Fibroblast of villous mesenchyme (primary cell): ENCODE measurements around the gene IER5. TPM values are rescaled to one million over a fixed set of nuclear protein-coding genes. Genes with fewer than 3 reads are reported as not detected.
"Not testable (repeated sequence)": the region's sequence is repeated elsewhere in the genome, so short reads cannot be mapped to it uniquely, and the experiment has no call there.

ENCODE experiments used
- DNase-seq: peaks from one replicate; pipeline ENCODE4 v3.0.0-alpha.2; 2010; ENCODE audit warnings: low read depth
- H3K4me3 ChIP-seq: 2 replicates; pipeline ENCODE4 v1.5.1; 2011; ENCODE audit warnings: low read depth, mild to moderate bottlenecking, low read length
- total RNA-seq: library from RNA; depleted of rRNA; stranded (reverse); fragments of >200 nt; gene quantifications from 2 replicates; pipeline ENCODE4 v1.2.3, GENCODE V29; 2012
- TF ChIP-seq, protein P1 (sequence below): IDR thresholded peaks from 2 replicates; pipeline ENCODE4 v1.5.1; 2012; ENCODE audit warnings: low read depth, mild to moderate bottlenecking, low read length; ENCODE audit not compliant: insufficient read depth

IER5 gene
- total RNA-seq, 1 donor = 45.3 TPM

GRCh38 chr1:181050922-181051321 lies 37.6 kb upstream of the IER5 start:
- no peak for DNase-seq
- TF ChIP-seq, protein P1, sequence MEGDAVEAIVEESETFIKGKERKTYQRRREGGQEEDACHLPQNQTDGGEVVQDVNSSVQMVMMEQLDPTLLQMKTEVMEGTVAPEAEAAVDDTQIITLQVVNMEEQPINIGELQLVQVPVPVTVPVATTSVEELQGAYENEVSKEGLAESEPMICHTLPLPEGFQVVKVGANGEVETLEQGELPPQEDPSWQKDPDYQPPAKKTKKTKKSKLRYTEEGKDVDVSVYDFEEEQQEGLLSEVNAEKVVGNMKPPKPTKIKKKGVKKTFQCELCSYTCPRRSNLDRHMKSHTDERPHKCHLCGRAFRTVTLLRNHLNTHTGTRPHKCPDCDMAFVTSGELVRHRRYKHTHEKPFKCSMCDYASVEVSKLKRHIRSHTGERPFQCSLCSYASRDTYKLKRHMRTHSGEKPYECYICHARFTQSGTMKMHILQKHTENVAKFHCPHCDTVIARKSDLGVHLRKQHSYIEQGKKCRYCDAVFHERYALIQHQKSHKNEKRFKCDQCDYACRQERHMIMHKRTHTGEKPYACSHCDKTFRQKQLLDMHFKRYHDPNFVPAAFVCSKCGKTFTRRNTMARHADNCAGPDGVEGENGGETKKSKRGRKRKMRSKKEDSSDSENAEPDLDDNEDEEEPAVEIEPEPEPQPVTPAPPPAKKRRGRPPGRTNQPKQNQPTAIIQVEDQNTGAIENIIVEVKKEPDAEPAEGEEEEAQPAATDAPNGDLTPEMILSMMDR = no peak
- H3K4me3 ChIP-seq = no peak overlapping the region

GRCh38 chr1:181056560-181056959 lies 31.9 kb upstream of the IER5 start:
- DNase-seq = no peak
- TF ChIP-seq, protein P1 = no peak
- H3K4me3 ChIP-seq = no peak overlapping the region

- no peak for DNase-seq
- no peak overlapping the region for H3K4me3 ChIP-seq
- TF ChIP-seq, protein P1 = no peak
Measured at GRCh38 chr1:181057079-181057478, 31.4 kb upstream of the IER5 start.

GRCh38 chr1:181059435-181059834 lies 29.1 kb upstream of the IER5 start:
- TF ChIP-seq, protein P1 = no peak
- DNase-seq = no peak
- H3K4me3 ChIP-seq = no peak overlapping the region

- TF ChIP-seq, protein P1 = no peak
- no peak overlapping the region for H3K4me3 ChIP-seq
Measured at GRCh38 chr1:181060066-181060465, 28.4 kb upstream of the IER5 start.

GRCh38 chr1:181060947-181061346 lies 27.6 kb upstream of the IER5 start:
- not testable (repeated sequence) for H3K4me3 ChIP-seq, DNase-seq

More at GRCh38 chr1:181060066-181060465, 28.4 kb upstream of the IER5 start:
- no peak for DNase-seq

DNA sequence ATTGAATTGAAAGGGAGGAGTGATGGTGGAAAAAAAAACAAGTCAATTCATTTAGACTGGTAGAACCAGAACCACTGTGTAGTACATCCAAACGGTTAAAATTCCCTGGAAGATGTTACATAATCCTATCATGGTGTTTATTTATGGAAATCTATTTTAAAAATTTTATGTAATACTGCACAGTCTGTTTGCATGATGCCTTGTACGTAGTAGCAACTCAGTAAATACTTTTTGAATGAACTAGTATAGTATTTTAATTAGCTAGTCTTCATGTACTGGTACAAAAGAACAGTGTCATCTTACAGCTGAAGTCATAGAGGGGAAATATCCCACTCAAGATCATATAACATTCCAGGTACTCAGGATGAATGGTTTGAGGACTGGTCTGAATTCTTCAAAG lies 27.0 kb upstream of the IER5 start:
- H3K4me3 ChIP-seq = no peak overlapping the region
- DNase-seq = no peak
- TF ChIP-seq, protein P1 = no peak
